Measurements from ENCODE around the gene WDR31.

The WDR31 gene

GRCh38 chr9:113322671-113323070 lies 17.4 kb downstream of the WDR31 start:
- TF ChIP-seq CTCF (IDR thresholded peaks at IDR 0.05; ENCODE audit: extremely low read depth, missing control alignments) = no peak

GRCh38 chr9:113320051-113320450 lies 20.0 kb downstream of the WDR31 start:
- DNase-seq (ENCODE audit: low spot score) = no peak

More at GRCh38 chr9:113322671-113323070, 17.4 kb downstream of the WDR31 start:
- DNase-seq (ENCODE audit: low spot score) = no peak

GRCh38 chr9:113319054-113319453 lies 21.0 kb downstream of the WDR31 start:
- TF ChIP-seq CTCF (IDR thresholded peaks at IDR 0.05; ENCODE audit: extremely low read depth, missing control alignments) = no peak
- DNase-seq (ENCODE audit: low spot score) = no peak

More at GRCh38 chr9:113320051-113320450, 20.0 kb downstream of the WDR31 start:
- TF ChIP-seq CTCF (IDR thresholded peaks at IDR 0.05; ENCODE audit: extremely low read depth, missing control alignments) = no peak

GRCh38 chr9:113317777-113318176 lies 22.3 kb downstream of the WDR31 start:
- no peak for TF ChIP-seq CTCF (IDR thresholded peaks at IDR 0.05; ENCODE audit: extremely low read depth, missing control alignments)
- DNase-seq (ENCODE audit: low spot score) = no peak

- TF ChIP-seq CTCF (IDR thresholded peaks at IDR 0.05; ENCODE audit: extremely low read depth, missing control alignments) = no peak
- no peak for DNase-seq (ENCODE audit: low spot score)
These were observed 24.0 kb downstream of the WDR31 start for GRCh38 chr9:113316030-113316429.

GRCh38 chr9:113315231-113315630 lies 24.8 kb downstream of the WDR31 start:
- no peak for TF ChIP-seq CTCF (IDR thresholded peaks at IDR 0.05; ENCODE audit: extremely low read depth, missing control alignments)
- no peak for DNase-seq (ENCODE audit: low spot score)

GRCh38 chr9:113313261-113313660 lies 26.8 kb downstream of the WDR31 start:
- TF ChIP-seq CTCF (IDR thresholded peaks at IDR 0.05; ENCODE audit: extremely low read depth, missing control alignments) = no peak
- DNase-seq (ENCODE audit: low spot score) = no peak
